NT2/D1 (cell line): ENCODE results near the gene IL11.

Experiments
- SUZ12 ChIP-seq: IDR thresholded peaks from 2 replicates; pipeline ENCODE4 v1.6.1; 2011; ENCODE audit not compliant: insufficient read length, insufficient read depth; ENCODE audit errors: extremely low read depth
- YY1 ChIP-seq: IDR thresholded peaks from 2 replicates; pipeline ENCODE4 v1.6.1; 2011; ENCODE audit not compliant: insufficient read length, insufficient read depth
- ZNF274 ChIP-seq: IDR thresholded peaks from 2 replicates; pipeline ENCODE4 v1.6.1; 2011; ENCODE audit warnings: mild to moderate bottlenecking, low read depth, low read length

- TF ChIP-seq YY1 (no peak), ZNF274 (no peak), SUZ12 (no peak)
These were observed 19.5 kb downstream of the IL11 start for GRCh38 chr19:55350620-55351315.
